Central memory CD4-positive, alpha-beta T cell (primary cell): Measurements from ENCODE around the gene TMEM221.
"Not testable (repeated sequence)": the region's sequence is repeated elsewhere in the genome, so short reads cannot be mapped to it uniquely, and the experiment has no call there.

Source experiments
- DNase-seq: peaks from one replicate; pipeline ENCODE4 v3.0.0; 2022
- total RNA-seq, 3 experiments: gene quantifications; one replicate each; lab custom pipeline; 2026; lab: John Stamatoyannopoulos, UW

The TMEM221 gene
- total RNA-seq, result 0 to 0.04 (median 0) reads per million in 3 experiments

DNA sequence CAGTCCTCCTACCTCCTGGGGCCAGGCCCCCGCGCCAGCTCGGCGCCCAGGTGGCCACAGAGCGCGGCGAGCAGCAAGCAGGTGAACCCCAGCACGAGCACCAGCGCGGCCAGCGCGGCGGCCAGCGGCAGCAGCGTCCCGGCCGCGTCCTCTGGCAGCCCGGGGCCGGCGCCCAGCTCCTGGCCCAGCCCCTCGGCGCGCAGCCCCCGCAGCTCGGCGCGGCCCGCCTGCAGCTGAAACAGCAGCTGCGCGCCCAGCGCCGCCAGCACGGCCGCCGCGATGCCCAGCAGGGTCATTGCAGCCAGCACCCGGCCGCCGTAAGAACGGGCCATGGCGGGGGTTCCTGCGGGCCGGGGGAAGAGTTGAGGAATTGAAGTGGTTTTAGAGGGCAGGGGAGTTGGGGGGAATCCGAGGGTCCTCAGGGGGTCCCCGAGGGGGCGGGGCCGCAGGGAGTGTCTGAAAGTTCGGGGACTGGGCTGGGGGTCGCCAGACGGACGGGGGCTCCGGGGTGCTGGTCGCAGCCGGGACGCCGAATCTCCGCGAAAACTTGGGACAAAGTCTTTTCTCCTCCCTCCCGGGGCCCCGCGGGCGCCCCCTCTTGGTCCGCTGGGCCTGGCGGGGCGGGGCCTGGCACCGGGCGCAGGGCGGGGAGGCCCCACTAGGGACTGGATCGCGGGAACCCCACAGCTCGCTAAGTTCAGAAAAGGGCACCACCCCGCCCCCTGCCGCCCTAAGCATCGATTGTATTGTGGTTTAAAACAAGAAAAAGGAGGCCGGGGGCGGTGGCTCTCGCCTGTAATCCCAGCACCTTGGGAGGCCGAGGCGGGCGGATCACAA, at the start of gene TMEM221:
Gene TMEM221 (minus strand): TSS at position 538 of the 837 bp plus-strand sequence. CDS start 206 bp downstream, at position 332.
- DNase-seq, result peak; percentile 35

DNA sequence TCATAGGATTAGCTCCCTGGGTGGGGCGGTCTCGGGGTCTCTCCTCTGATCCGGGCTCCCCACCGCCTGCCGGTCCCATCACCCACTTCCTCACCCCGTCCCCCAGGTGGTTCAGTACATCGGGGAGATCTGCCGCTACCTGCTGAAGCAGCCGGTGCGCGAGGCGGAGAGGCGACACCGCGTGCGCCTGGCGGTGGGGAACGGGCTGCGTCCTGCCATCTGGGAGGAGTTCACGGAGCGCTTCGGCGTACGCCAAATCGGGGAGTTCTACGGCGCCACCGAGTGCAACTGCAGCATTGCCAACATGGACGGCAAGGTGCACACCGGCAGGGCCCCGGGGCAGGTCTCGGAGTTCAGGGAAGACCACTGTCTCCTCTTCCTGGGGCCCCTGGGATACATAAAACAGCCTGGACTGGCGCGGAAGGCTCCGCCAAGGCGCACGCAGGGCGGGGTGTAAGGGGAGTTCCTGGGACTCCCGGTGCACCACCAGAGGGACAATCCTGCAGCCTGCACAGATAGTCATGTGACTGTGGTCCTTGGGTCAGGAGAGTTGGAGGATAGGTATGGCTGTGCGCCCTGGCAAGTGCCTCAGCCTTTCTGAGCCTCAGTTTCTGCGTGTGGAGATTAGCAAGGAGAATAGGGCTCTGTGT, 48.8 kb upstream of the TMEM221 start:
- DNase-seq, result no peak

DNA sequence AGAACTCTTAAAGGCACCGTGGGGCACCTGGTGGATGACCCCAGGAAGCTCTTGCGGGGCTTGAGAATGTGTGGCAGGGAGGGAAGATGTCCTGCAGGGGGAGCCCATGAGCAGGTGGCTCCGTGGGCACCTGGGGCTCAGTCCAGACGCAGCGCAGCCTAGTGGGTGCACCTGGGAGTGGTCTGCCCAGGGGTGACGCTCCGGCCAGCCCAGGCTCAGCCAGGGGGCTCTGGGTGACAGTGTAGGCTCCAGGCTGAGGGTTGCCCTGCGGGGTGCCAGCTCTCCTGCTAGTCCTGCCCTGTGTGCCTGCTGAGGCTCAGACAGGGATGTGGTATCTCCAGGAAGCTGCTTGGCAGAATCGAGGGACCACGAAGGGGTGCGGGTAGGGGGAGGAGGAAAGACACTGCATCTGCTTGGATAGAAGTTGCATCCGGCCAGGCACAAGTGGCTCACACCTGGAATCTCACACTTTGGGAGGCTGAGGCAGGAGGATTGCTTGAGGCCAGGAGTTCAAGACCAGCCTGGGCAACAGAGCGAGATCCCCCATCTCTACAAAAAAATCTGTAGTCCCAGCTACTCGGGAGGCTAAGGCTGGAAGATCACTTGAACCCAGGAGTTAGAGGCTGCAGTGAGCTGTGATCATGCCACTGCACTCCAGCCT, 48.0 kb upstream of the TMEM221 start:
- peak; percentile 68 for DNase-seq

DNA sequence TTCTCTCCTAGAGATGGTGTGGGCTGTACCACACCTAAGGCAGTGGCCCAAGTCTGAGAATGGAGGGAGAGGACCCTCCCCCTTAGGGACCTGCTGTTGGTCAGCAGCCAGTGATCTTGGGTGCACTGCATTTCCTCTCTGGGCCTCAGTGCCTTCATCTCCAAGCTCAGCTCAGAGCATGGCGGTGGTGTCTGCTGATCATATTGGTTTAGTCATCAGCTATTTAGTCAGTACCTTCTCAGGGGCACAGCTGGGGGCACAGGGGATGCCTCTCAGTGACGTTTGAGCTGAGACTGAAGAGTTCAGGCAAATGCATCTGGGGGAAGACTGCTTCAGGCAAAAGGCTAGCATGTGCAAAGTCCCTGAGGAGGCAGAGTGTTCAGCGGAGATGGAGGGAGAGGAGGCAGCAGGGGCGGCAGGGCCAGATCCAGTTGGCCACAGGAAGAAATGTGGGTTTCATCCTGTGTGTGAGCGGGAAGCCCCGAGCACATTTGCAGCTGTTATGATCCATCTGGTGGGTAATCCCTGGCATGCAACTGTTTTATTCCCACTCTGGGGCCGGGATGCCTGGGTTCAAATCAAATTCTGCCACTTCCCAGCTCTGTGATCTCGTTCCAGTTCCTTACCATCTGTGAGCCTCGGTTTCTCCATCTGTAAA, 47.3 kb upstream of the TMEM221 start:
- no peak for DNase-seq

DNA sequence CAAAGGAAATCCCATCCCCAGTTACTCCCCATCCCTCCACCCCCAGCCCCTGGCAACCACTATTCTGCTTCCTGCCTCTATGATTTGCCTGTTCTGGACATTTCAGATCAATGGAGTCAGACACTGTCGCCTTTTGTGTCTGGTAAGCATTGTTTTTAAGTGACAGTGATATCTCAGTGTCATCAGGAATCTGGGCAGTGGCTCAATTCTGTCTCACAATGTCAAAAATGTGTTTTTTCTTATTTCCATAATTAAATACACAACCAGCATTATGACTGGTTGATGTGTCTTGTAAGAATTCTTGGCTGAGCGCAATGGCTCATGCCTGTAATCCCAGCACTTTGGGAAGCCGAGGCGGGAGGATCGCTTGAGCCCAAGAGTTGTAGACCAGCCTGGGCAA, 42.8 kb upstream of the TMEM221 start:
- DNase-seq, result no peak

DNA sequence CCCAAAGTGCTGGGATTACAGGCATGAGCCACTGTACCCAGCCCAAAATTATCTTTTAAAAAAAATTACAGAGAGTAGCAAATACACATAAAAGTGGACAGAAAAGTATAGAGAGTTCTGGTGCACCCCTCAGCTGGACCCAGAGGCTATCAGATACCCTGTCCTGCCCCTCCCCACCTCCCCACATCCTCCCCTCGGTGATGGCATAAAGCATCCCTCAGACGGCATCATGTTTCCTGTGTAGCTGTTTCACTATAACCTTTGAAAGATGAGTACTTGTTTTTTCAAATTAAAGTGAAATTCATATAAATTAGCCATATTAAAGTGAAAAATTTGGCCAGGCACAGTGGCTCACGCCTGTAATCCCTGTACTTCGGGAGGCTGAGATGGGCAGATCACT, 41.9 kb upstream of the TMEM221 start:
- peak; percentile 54 for DNase-seq

DNA sequence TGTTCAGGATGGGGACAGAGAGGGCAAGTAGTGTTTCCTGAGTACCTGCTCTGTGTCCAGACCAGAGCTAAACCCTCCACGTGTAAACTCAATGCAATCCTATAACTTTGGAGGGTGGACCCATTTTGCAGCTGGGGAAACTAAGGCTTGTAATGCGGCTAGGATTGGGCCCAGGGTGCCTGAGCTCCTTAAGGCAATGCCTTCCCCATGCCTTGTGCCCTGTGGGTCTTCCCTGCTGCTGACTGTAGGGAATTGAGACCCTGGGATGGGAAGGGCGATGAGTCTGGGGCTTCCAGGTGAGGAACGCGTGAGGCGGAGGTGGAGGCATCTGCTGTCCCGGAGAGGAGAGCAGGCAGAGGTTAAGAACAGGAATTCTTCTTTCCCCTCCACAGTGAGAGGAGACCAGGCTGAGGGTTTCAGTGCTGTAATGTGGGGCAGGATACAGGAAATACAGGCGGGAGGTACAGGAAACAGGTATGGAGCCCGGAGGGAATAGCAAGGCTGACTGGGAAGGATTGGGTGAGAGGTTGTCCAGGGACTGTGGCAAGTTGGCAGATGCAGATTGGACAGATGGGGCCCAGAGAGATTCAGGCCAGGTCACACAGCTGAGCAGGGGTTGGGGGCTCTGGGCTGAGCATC, 41.0 kb upstream of the TMEM221 start:
- no peak for DNase-seq

DNA sequence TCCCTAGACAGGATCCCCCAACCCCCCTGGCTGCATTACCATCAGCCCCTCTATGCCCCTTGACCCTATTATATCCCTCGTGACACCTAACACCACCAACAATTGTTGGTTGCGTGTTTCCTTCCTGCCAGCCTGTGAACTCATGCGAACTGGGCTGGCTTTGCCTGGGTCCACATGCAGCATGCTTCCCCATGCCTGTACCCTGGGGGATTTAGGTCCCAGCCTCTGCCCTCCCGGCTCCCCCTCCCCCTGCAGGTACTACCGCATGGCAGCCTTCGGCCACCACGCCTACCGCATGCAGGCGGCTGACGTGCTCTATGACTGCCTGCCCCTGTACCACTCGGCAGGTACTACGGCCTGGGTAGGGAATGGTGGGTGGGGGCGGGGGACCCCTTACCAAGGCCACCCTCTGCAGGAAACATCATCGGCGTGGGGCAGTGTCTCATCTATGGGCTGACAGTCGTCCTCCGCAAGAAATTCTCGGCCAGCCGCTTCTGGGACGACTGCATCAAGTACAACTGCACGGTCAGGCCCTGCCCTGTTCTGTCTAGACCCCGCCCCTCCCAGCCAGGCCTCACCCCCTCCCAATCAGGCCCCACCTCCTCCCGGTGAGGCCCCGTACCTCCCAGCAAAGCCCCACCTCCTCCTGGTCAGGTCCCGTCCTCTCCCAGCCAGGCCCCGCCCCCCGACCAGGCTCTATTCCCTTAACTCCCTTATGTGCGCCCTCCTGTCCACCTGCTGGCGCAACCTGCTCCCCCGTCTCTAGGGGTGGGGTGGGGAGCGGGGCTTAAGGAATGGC, 40.3 kb upstream of the TMEM221 start:
- DNase-seq, result peak; percentile 50

DNA sequence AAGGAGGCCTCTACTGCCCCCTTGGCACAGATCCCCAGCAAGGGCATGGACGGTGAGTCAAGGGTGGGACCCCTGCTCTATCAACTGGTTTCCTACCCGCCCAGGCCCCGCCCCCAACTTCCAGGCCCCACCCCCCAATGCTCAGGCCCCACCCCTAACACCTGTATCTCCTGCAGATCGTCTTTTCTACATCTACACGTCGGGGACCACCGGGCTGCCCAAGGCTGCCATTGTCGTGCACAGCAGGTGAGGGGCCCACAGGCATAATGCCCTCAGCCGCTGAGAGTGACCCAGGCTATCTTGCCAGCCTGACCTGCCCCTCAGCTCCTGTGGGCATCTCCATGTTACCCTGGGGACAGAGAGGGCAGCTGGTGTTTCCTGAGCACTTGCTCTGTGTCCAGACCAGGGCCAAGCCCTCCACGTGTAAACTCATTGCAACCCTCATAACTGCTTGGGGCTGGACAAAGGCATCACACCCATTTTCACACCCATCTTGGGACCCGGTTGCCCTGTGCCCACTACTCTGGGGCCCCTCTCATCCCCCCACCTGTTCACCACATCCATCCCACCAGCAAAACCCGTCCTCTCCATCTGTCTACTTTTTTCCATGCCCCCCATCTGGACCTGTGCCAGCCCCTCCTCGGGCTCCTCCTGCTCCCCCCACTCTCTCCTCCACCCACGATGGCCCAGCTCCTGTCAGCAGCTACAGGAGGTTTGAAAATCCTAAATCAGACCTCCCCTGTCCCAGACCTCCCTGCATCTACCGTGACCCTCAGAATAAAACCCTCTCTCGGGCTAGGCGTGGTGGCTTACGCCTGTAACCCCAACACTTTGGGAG, 39.0 kb upstream of the TMEM221 start:
- no peak for DNase-seq

DNA sequence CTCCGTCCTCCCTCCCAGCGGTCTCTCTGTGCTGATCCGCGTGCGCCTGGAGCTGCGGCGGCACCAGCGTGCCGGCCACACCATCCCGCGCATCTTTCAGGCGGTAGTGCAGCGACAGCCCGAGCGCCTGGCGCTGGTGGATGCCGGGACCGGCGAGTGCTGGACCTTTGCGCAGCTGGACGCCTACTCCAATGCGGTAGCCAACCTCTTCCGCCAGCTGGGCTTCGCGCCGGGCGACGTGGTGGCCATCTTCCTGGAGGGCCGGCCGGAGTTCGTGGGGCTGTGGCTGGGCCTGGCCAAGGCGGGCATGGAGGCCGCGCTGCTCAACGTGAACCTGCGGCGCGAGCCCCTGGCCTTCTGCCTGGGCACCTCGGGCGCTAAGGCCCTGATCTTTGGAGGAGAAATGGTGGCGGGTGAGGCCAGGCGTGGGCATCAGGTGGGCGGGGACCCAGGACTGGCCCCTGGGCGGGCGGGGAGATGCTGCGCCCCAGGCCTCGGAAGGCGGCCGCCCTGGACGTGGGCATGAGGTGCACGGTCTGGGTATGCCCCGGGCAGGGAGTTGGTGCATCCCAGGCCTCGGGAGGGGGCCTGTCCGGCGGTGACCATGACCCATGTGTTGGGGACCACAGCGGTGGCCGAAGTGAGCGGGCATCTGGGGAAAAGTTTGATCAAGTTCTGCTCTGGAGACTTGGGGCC, 38.2 kb upstream of the TMEM221 start:
- no peak for DNase-seq

DNA sequence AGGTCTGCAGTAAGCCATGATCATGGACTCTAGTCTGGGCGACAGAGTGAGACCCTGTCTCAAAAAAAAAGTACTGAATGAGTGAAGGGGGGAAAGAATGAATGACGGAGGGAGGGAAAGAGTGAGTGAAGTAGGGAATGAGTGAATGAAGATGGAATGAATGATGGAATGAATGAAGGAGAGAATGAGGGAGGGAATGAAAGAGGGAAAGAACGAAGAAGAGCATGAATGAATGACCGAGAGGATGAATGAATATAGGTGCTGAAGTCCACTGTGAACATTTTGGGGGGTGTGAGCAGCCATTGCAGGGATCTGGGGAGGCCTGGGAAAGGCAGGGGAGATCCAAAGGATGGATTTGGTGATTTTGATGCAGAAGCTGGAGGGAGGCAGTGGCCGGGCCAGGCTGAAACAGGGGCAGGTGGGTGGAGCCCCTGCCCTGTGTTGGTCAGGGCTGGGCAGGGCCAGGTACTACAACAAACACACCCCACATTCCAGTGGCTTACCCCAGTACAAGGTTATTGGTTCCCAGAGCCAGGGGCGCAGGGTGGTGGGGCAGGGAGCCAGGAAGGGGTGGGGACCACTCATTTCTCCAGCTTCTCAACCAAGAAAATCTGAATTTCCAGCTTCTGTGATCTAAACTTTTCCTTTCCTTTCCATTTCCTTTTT, 36.2 kb upstream of the TMEM221 start:
- DNase-seq, result no peak

DNA sequence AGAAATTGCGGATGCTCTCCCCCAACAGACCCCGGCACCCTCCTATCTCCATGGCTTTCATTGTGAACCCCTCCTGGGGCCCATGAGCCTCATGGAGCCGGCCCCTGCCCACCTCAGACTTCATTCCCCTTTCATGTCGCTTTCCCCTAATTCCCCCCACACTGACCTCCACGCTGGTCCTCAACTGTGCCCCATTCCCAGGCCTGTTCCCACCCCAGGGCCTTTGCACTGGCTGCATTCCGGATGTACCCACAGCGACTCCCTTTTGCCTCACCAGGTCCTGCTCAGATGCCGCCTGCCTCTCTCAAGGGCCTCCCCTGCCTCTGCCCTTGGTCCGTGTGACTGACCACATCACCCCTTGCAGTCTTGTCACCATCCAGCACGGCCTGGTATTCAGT, 35.1 kb upstream of the TMEM221 start:
- DNase-seq, result no peak

DNA sequence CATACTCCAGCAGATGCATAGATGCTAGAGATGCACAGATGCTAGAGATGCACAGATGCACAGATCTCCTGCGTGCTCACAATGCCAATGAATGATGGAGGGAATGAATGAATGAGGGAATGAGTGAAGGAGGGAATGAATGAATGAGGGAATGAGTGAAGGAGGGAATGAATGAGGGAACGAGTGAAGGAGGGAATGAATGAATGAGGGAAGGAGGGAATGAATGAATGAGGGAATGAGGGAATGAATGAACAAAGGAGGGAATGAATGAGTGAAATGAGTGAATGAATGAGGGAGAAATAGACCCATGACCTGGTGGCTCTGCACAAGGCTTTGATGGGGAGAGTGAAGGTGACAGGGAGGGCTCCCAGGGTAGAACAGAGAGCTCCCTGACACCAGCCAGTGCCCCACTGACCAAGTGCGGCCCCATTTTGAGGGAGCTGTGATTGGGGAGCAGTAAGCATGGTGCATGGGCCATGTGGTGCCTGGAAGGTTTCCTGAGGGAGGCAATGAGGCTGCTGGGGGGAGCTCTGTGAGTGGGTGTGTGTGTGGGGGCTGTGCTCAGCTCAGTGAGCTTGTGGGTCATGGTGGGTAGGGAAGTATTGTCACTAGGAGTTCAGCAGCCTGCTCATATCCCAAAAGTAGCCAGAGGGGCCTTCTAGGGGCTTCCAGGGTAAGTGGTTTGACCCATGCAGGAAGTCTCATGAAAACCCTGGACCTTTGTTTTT, 34.6 kb upstream of the TMEM221 start:
- DNase-seq, result no peak

DNA sequence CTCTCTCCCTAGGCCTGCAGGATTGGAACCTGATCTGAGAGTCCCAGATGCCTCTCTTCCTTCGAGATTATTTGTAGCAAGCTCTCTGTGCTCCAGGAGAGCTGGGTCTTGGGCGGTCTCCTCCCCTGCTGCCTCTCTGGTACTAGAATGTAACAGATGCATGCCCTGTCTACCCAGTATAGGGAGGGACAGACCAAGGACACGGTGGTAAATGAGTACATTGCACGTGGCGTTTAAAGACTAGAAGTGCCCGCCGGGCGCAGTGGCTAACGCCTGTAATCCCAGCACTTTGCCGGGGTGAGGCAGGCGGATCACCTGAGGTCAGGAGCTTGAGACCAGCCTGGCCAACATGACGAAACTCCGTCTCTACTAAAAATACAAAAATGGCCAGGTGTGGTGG, 33.5 kb upstream of the TMEM221 start:
- no peak for DNase-seq

DNA sequence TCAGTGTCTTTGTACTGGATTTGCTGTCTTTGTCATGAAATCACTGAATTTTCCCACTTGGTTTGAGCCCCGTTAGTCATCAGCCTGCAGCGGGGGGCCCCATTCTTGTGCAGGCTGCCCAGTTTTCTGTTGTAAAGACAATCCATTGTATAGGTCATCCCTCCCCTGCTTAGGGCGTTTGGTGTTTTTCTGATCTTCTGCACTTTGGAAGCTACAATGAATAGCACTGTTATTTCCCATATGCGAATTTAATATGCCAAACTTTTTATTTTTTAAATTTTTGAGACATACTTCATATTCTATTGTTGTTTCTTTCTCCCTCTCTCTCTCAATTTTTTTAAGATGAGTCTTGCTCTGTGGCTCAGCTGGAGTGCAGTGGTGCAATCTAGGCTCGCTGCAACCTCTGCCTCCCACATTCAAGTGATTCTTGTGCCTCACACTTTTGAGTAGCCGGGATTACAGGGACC, 30.9 kb upstream of the TMEM221 start:
- no peak for DNase-seq

DNA sequence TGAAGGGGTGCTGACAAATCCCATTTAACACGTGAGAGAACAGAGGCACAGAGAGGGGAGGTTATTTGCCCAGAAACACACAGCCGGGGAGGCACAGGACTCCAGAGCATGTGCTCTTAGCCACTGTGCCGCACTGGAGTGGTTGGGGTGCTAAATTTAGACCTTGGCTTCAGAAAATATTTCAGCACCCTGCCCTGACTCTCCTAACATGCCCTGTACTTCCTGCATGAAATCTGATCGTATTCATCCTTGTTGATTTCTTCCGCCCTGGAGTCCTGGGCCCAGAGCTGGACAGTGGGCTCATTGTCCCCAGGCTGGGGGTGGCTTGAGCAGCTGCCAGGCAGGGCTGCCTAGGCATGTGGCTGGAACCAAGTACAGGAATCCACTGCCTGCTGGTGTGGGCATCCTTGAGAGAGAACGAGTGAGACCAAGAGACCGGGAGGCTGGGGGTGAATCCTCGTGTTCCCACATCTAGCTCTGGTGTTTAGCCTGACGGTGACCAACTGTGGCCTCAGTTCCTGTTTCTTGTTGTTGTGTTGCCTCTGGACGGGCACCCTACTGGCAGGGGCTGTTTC, 27.2 kb upstream of the TMEM221 start:
- DNase-seq, result no peak

DNA sequence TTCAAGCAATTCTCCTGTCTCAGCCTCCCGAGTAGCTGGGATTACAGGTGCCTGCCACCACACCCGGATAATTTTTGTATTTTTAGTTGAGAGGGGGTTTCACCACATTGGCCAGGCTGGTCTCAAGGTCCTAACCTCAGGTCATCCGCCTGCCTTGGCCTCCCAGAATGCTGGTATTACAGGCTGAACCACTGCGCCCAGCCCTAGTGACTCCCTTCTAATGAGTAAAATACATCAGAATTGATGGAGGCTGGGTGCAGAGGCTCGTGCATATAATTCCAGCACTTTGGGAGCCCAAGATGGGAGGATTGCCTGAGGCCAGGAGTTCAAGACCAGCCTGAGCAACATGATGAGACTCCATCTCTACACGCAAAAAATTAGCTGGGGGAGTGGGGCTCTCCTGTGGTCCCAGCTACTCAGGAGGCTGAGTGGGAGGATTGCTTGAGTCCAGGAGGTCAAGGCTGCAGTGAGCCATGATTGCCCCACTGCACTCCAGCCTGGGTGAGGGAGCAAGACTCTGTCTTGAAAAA, 26.6 kb upstream of the TMEM221 start:
- not testable (repeated sequence) for DNase-seq

DNA sequence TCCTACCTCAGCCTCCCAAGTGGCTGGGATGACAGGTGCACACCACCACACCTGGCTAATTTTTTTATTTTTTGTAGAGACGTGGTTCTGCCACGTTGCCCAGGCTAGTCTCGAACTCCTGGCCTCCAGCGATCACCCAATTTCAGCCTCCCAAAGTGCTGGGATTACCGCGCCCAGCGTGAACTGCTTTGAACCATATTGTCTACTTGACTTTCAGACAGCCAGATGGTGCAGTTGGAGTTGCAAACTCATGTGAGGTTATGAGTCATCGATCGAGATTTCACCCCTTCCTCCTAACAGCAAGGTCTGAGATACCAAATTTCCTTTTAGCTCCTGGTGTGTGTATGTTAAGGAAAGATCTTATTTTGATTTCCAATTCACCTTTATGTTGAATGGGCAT, 24.6 kb upstream of the TMEM221 start:
- DNase-seq, result no peak
